Left lobe of liver (tissue), 2 donors: Measurements from ENCODE around the gene IQSEC1. TPM values are rescaled to one million over a fixed set of nuclear protein-coding genes. Genes with fewer than 3 reads are reported as not detected.

ENCODE experiments used
- ATAC-seq: fragments of 200-7000 bp; cut with Tn5 transposase; one replicate; pipeline ENCODE4 v1.9.1; 2020; ENCODE audit warnings: mild to moderate bottlenecking, moderate library complexity
- DNase-seq: peaks from one replicate; pipeline ENCODE4 v3.0.0-alpha.2; 2020; ENCODE audit warnings: low spot score
- total RNA-seq: library from RNA; stranded (reverse); gene quantifications from one replicate; pipeline ENCODE4 v1.2.1, GENCODE V29; 2021
- donor health status: DM: no; HTN: no; CAD: no; lungs with moderate emphysema.
- donor health status: DM: no; HTN: yes; CAD: no.

Gene IQSEC1
- total RNA-seq, 1 donor from 2014 or later: 58.7 TPM

DNA sequence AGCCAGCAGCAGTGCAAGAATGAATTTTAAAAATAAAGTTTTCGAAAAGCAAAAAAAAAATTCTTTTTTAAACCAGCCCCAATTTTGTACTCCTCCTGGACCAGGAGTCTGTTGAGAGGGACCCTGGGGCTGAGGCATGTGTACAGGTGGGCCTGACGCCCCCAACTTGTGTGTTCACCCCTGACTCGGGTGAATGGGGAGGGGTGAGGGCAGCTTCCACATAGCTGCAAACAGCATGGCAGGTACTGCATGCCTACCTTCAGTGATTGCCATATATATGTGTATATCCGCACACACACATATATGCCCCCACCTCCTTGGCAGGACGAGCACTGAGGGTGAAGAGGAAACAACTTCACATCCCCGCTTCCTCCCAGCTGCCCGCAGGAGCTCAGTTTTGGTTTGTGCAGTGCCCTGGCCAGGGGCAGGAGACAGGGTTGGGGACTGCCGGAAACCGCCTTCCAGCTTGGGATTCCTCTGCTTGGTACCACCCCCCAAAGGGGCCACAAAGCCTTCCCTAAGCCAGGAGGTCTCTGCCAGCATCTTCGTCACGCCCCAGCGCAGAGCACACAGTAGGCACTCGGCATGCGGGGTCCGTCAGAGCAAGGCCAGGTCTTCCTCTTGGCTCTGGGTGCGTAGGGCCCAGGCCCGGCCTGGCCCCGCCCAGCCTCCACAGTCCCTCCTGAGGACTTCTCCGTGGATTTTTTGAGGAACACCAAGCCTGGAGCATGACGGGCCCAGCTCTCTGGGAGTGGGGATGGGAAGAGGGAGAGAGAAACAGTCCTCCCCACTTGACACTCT is 170.0 kb downstream of the IQSEC1 start:
- ATAC-seq (no peak), DNase-seq (no peak)

GRCh38 chr3:12902181-12902999 is 170.8 kb downstream of the IQSEC1 start:
- no peak for DNase-seq
- peak; percentile 22 for ATAC-seq

GRCh38 chr3:12901623-12902045 is 171.6 kb downstream of the IQSEC1 start:
- ATAC-seq: no peak
- no peak for DNase-seq

DNA sequence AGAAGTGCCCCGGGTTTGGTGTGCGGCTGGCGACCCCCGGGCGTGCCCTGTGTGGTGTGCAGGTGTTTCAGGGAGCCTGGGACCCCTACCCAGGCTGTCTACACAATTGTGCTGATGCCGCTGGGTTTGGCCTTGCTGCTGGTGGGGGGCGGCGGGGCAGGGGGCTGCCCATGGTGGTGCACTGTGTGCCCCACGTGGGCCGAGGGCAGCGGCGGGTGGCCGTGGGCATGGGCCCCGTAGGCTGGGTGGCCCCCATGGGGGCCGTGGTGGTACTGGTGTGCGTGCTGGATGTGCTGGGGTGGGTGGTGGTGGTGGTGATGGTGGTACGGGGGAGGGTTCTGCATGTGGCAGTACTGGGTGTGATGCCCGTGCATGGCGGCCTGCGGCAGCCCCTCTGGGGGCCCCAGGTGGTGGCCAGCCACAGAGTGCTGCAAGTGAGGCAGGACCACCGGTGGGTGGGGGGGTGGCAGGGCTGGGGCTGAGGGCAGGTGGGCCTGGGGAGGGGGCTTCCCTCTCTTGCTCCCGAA is 172.3 kb downstream of the IQSEC1 start:
- DNase-seq (no peak), ATAC-seq (no peak)

DNA sequence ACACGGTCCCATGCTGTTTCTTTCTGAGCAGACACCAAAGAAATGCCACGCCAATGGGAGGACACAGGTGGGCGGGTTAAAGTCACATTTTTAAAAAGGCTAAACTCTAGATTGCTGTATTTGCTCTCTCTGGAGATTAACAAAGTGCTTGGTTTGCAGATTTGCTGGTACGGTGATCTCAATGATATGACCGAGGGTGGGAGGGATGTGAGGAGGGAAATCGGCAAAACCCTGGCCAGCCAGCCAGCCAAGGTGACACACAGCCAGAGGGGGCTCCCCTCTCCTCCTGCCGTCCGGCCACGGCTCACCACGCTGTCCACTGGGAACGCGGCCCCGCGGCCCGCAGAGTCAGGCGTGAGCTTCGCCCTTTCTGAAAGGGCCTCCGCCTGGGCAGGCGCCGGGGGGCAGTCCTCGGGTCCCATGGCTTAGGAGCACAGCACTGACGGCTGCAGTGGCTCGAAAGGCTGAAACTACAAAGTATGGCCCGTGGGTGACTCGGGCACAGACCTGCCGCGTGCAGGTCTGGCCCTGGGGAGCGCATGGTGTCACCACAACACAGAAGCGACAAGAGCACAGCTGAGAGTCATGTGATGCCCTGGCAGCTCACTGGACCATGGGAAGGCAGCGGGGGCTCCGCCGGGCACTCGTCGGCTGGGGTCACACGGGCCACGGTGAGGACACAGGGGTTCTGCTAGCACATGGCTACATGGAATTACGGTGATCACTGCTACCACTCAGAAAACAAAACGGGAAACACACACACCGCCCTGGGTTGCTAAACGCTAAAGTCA is 174.1 kb downstream of the IQSEC1 start:
- DNase-seq: no peak
- no peak for ATAC-seq

GRCh38 chr3:12898290-12898964 is 174.8 kb downstream of the IQSEC1 start:
- ATAC-seq (no peak), DNase-seq (no peak)

DNA sequence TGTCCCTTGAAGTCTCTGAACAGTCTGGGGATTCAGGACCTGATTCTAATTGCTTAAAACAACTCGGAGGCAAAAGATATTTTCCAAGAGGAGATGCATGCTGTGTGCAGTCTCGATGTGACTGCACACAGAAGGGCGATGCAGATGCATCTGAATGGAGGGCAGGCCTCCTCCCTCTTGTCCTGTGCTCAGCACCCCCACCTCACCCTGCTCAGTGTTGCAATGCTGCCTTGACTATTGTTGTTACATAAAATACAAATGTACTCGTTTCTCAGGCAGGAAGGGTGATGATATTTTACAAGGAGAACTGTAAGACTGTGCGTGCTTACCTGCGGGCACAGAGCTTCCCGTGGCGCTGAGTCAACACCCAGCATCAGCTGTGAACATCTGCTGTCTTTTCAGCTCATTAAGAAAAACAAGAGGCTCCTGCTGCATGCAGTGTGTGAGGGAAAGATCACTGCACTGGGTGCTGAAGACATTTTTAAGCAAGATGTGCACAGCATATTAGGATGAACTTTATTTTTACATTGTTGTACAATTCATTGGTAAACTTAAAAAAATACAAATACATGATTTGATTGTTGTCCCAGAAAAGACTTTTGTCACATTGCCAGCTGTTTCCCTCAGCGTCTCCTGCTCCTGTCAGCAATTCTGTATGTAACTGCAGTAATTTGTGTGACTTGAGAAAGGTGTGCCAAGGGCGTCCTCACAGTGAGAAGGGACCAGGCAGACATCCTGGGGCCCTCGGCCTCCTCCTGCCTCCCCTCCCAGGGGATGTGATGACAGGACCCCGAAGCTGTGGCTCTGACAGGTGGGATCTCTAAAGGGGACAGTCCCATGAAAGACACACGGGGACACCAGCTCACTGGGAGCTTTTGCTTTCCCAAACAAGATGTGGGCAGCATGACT is 175.6 kb downstream of the IQSEC1 start:
- ATAC-seq: no peak
- DNase-seq: no peak

DNA sequence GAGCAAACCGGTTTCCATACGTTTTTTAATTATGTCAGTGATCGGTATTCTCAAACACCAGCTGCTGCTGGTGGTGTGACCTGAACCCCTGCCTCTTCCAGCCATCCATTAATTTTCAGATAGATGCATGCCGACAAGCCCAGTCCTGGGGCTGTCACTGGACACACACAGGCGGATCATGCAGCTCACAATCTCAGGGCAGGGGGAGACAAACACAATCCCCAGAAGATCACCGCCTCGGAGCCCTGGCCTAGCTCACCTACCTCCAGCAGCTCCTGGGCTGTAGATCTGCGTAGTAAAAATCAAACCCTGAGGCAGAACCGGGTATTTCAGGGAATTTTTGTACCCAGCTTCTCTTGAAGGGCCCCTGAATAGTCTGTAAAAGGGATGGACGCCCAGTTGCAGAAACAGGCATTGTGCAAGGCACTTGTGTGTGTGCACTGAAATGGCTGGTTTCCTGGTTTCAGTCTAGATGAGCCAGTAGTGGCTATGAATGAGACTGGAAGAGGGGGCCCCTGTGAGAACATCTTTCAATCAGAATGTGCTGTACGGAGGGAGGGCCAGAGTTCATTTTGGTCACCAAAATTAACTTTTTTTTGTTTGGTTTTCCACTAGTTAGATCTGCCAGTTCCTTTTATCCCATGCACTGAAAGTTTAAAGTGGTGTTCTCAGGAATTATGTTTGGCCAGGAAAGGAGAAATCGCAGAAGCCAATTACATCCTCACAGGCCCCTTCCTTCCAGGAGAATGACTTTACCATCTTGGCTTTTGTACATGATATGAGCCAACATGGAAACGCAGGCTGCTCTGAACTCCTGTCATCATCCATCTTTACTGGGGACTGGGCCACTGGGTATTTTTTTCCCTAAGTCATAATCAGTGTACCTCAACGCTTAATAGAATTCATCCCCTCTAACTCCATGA is 176.9 kb downstream of the IQSEC1 start:
- DNase-seq (no peak), ATAC-seq (peak; percentile 35)

DNA sequence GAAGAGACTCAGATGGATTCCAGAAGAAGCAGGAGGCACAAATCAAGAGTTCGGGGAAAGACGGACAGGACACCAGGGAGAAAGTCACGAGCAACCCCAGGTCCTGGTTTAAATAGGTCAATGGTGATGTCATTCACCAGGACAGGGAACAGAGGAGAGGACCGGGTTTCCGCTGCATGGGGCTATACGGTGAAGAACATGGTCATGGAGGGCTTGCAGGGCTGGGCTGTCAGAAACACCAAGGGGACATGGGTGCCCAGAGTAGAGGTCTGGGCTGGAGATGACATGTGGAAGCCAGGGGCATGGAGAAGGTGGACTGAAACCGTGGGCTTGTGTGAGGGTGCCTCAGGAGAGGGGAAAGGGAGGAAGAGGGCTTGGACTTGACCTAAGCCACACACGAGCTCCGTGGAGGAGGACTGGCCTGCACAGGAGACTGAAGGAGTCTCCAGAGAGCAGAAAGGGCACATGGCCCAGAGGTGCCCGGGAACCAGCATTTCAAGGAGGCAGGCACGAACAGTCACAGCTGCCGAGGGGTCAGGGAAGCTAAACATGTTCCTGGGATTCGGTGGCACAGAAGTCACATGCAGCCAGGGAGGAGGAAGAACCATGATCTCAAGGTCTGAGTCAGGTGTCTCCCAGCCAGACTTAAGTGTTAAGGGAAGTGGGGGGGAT is 177.7 kb downstream of the IQSEC1 start:
- ATAC-seq (peak; percentile 57), DNase-seq (no peak)

DNA sequence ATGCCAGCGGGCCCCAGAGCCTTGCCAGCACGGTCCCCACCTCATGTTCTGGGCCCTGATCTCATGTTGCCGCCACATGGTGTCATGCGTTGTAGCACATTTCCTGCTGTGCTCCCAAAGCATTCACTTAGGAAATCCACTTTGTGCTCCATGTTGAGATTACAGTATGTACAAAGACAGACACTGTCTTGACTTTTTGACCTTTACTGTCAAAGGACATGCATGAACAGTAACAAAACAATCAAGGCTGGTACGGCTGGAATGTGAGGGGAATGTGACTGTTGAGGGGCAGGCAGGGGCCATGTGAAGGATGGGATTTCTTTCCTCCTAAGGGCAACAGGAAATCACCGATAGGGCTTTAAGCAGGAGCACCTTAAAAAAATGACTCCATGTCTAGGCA is 178.6 kb downstream of the IQSEC1 start:
- ATAC-seq (no peak), DNase-seq (no peak)

DNA sequence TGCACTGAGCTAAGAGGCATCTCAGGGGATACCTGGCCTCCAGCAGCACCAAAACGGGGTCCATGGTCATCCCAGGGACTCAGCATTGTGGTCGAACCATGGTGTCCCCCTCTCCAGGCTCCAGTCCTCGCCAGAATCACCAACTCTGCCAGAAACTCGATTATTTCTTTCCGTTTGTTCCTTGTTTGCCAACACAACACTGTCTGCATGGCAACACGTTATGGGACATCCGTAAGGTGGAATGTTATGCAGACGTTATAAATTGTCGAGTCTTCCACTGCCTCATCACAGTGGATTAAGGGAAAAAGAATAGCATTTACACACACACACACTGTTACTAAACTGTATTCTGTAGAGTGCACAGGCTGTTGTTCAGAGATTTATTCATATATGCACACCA is 179.4 kb downstream of the IQSEC1 start:
- DNase-seq (no peak), ATAC-seq (no peak)

- DNase-seq (no peak), ATAC-seq (no peak)
These were observed 180.0 kb downstream of the IQSEC1 start for GRCh38 chr3:12893247-12893646.

- DNase-seq (no peak), ATAC-seq (no peak)
These were observed 180.4 kb downstream of the IQSEC1 start for GRCh38 chr3:12892840-12893189.

GRCh38 chr3:12891985-12892839 is 181.0 kb downstream of the IQSEC1 start:
- no peak for DNase-seq
- ATAC-seq: peak; percentile 83

DNA sequence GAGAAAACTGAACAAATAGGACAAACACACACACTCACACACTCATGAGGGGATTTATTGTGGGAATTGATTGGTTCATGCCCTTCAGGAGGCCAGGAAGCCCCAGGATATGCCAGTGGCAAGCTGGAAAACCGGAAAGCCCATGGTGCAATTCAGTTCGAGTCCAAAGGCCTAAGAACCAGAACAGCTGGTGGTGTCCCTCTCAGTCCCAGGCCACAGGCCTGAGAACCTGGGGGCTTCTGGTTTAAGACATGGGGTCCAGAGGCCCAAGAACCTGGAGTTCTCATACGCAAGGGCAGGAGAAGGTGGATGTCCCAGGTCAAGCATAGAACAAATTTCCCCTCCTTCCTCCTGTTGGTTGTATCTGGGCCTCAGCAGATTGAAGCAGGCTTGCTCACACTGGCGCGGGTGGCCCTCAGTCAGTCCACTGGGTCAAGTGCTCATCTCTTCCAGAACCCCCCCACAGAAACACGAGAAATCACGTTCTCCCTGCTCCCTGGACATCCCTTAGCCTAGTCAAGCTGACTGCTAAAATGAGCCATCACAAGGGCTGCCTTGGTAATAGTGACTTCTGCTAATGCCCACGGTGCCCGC is 181.7 kb downstream of the IQSEC1 start:
- ATAC-seq (peak; percentile 53), DNase-seq (no peak)

DNA sequence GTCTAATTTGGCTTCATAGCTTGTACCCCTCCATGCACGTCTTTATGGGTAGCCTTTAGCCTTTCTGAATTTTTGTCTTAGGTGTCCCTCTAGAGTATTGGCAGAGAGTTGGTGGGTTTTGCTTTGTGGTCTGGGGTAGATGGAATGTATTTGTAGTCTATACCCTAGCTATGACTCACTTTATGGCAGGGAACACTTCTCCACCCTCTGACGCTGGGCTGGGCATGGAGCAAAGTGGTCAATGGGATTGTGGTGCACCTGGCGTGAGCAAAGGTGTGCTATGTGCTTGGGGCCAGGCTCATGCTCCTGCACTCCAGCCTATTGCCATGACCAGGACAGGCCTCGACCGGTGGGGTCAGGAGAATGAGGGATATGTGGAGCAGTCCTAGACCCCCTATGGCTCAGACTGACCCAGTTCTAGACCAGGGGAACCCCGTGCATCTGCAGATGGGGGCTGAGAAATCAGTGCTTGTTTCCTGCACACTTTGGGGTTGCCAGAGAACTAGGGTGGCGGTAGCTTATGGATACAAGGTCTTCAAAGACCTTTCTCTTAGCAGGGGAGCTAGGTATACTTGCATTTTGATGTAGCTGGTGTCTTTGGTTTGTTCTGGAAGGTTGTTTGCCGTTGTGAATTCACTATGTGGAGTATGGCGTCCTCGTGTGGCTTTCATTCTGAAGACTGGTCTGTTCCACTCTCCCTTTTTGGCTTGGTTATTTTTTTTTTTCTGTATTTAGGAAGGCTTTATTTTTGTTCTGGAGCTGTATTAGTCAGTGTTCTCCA is 182.4 kb downstream of the IQSEC1 start:
- DNase-seq (no peak), ATAC-seq (no peak)
